GM12878 (cell line): ENCODE data around the gene CNTN4. TPM values are rescaled to one million over a fixed set of nuclear protein-coding genes. Genes with fewer than 3 reads are reported as not detected.

Source experiments
- ATAC-seq: fragments of 200-7000 bp; cut with Tn5 transposase; 3 replicates; pipeline ENCODE4 v1.9.1; 2020; ENCODE audit warnings: mild to moderate bottlenecking, moderate library complexity
- BruUV-seq: library from RNA; stranded (reverse); fragments of 400-500 nt; replicated peaks from 2 replicates; lab custom pipeline; 2021; lab: Mats Ljungman, UMichigan
- CTCF ChIA-PET: fragments of 300-600 bp; sonication (Branson Sonifier 250); formaldehyde crosslinking; extraction: SDS; loops from one replicate; lab custom pipeline; 2021; ENCODE audit warnings: inconsistent platforms; lab: Yijun Ruan, JAX
- POLR2A ChIA-PET: fragments of 350-600 bp; formaldehyde crosslinking; extraction: SDS; loops from one replicate; lab custom pipeline; 2021; ENCODE audit warnings: inconsistent platforms; lab: Charles Lee
- RAD21 ChIA-PET: fragments of 300-600 bp; sonication (Branson Sonifier 250); formaldehyde crosslinking; loops from one replicate; lab custom pipeline; 2023; ENCODE audit warnings: antibody characterized with exemption; ENCODE audit not compliant: unreplicated experiment; lab: Charles Lee
- SMC1A ChIA-PET: fragments of 300-600 bp; sonication (Branson Sonifier 250); formaldehyde crosslinking; loops from one replicate; lab custom pipeline; 2023; ENCODE audit not compliant: unreplicated experiment, uncharacterized antibody; lab: Charles Lee
- DNase-seq: peaks from one replicate; pipeline ENCODE4 v3.0.0-alpha.2; 2011; ENCODE audit warnings: low read depth, low spot score
- FAIRE-seq: peaks from 3 replicates; lab custom pipeline; 2011; peaks lifted over from hg19 to GRCh38; lab: Jason Lieb, UNC
- H2AFZ ChIP-seq: 2 replicates; pipeline ENCODE4 v1.6.0; 2011; ENCODE audit warnings: low read depth, low read length, control low read depth; ENCODE audit not compliant: control insufficient read depth
- H3K27ac ChIP-seq: 2 replicates; pipeline ENCODE4 v1.5.1; 2011; ENCODE audit warnings: control low read depth; ENCODE audit not compliant: control insufficient read depth, insufficient read depth
- H3K27me3 ChIP-seq, 2 experiments: replicated peaks in 1 of 2; 2 replicates each; pipeline versions ENCODE4 v1.6.0 to v1.6.1; 2011; ENCODE audit warnings: low read length in 1 of 2; ENCODE audit not compliant: control insufficient read depth in 2 of 2, insufficient read depth in 2 of 2
- H3K36me3 ChIP-seq, 2 experiments: 2 replicates each; pipeline ENCODE4 v1.5.1; 2011; ENCODE audit warnings: low read length in 1 of 2; ENCODE audit not compliant: control insufficient read depth in 2 of 2, insufficient read depth in 2 of 2
- H3K4me1 ChIP-seq: 2 replicates; pipeline ENCODE4 v1.6.1; 2011; ENCODE audit warnings: mild to moderate bottlenecking, low read length, moderate library complexity, mixed read lengths; ENCODE audit not compliant: control insufficient read depth, insufficient read depth
- H3K4me2 ChIP-seq: 2 replicates; pipeline ENCODE4 v1.6.0; 2011; ENCODE audit warnings: control low read depth; ENCODE audit not compliant: control insufficient read depth, insufficient read depth
- H3K4me3 ChIP-seq: fragments of 200-600 bp; sonication (generic); 2 replicates; pipeline ENCODE4 v1.5.1; 2016
- H3K79me2 ChIP-seq: 2 replicates; pipeline ENCODE4 v1.6.0; 2011; ENCODE audit warnings: low read length; ENCODE audit not compliant: control insufficient read depth, insufficient read depth
- H3K9ac ChIP-seq: 2 replicates; pipeline ENCODE4 v1.8.0; 2011; ENCODE audit warnings: low read length, control low read depth, mixed read lengths; ENCODE audit not compliant: control insufficient read depth, insufficient read depth
- H3K9me3 ChIP-seq: replicated peaks from 3 replicates; pipeline ENCODE4 v1.5.1; 2011; ENCODE audit warnings: mild to moderate bottlenecking, low read length; ENCODE audit not compliant: control insufficient read depth, insufficient read depth
- H4K20me1 ChIP-seq: 2 replicates; pipeline ENCODE4 v1.6.0; 2011; ENCODE audit not compliant: control insufficient read depth, insufficient read depth
- MEF2B ChIP-seq: fragments of 450-650 bp; IDR thresholded peaks from 2 replicates; pipeline ENCODE4 v1.6.1; 2018; ENCODE audit warnings: mild to moderate bottlenecking, moderate library complexity; ENCODE audit not compliant: partially characterized antibody, poor library complexity, severe bottlenecking
- NFIC ChIP-seq: IDR thresholded peaks from 2 replicates; pipeline ENCODE4 v1.6.1; 2012; ENCODE audit warnings: low read depth, mild to moderate bottlenecking, inconsistent platforms, low read length, moderate library complexity
- NRF1 ChIP-seq: conservative IDR thresholded peaks from 2 replicates; pipeline ENCODE4 v1.6.1; 2011; ENCODE audit warnings: mild to moderate bottlenecking, low read depth, low read length, improper control_type of control experiment
- WGBS: methylation state at CpG from one replicate; pipeline ENCODE4 v1.1.6; 2016; ENCODE audit warnings: low lambda C conversion rate; ENCODE audit not compliant: insufficient replicate concordance, insufficient coverage; ENCODE audit errors: missing lambda C conversion rate; 5-methylcytosine and 5-hydroxymethylcytosine counted together
- in situ Hi-C: fragments of 300-500 bp; cut with MboI; formaldehyde crosslinking; loops from 9 replicates; pipeline ENCODE4 v1.14.3; 2018; ENCODE audit warnings: mixed read lengths
- intact Hi-C: fragments of 100-400 bp; cut with micrococcal nuclease; formaldehyde crosslinking; loops from one replicate; pipeline ENCODE4 v1.14.2; 2022; ENCODE audit not compliant: unreplicated experiment
- polyA plus RNA-seq, 11 experiments: library from polyadenylated mRNA; depleted of rRNA in 4 of 11; unstranded in 6 of 11; stranded (reverse) in 5 of 11; fragments of >200 nt; fragmentation: Nextera tagmentation in 4 of 11; fragmentation: Illumina TruSeq in 1 of 11; extraction: Ambion mirVana in 4 of 11; extraction: Trizol in 1 of 11; gene quantifications; 1 replicate in 1 of 11; 2 replicates in 10 of 11; pipeline versions ENCODE4 v1.2.1 to v1.2.3, GENCODE V29; 2011 to 2016; ENCODE audit warnings: inconsistent platforms in 2 of 11, missing spikeins in 2 of 11, low read depth in 1 of 11
- total RNA-seq, 4 experiments: library from RNA; depleted of rRNA in 3 of 4; stranded (reverse); fragments of >200 nt in 3 of 4; fragmentation: Illumina TruSeq in 1 of 4; extraction: Trizol in 1 of 4; gene quantifications; 2 replicates each; pipeline versions ENCODE4 v1.2.1 to v1.2.3, GENCODE V29; 2013 to 2021

The CNTN4 gene
- total and polyA plus RNA-seq, 10 of the 15 experiments (the other 5 are each of a cell fraction or from before 2014, with no cell fraction given) = 0.05 to 0.43 (median 0.15) TPM; not detected in 1

GRCh38 chr3:3013317-3014052, 914.8 kb downstream of the CNTN4 start:
- Histone ChIP-seq H3K4me3 (no peak overlapping the region), H3K79me2 (no peaks in the 10 kb centered on the region), H4K20me1 (no peaks in the 10 kb centered on the region), H3K4me2 (no peak overlapping the region), H3K9ac (no peak overlapping the region), H3K4me1 (no peaks in the 10 kb centered on the region), H3K9me3 (no peaks in the 10 kb centered on the region), H3K36me3 (no peaks in the 10 kb centered on the region), H3K27me3 (no peaks in the 10 kb centered on the region), H3K27ac (no peak overlapping the region), H2AFZ (no peak overlapping the region)
- no TSS peak for BruUV-seq
- CTCF ChIA-PET = no interaction called here
- 49% methylated on average over 4 of the region's 4 CpGs for WGBS
- DNase-seq (no peak), ATAC-seq (no peak), FAIRE-seq (no peak)
- POLR2A ChIA-PET = interaction anchor here (0.6 kb wide), 1 partner anchor 954 kb away, joined by 5 read pairs; no protein-coding TSS in a partner anchor
- TF ChIP-seq NRF1 (no peak), MEF2B (peak; percentile 24), NFIC (no peak)
- in situ Hi-C loops (loop anchor here (25.0 kb wide), 1 partner anchor 1926 kb away; the partner anchor contains the start of gene CNTN6), intact Hi-C loops (loop anchor here (10.0 kb wide), 2 partner anchors 859 to 1569 kb away; no protein-coding TSS in a partner anchor)
- RAD21 ChIA-PET = interaction anchor here (0.7 kb wide), 1 partner anchor 140 kb away, joined by 3 read pairs; no protein-coding TSS in a partner anchor
- SMC1A ChIA-PET = interaction anchor here (1.4 kb wide), 1 partner anchor 9 kb away, joined by 3 read pairs; no protein-coding TSS in a partner anchor
